Mesodermal cell (in vitro differentiated cells): ENCODE data around the gene SLC5A1.

ENCODE experiments used
- H3K27ac ChIP-seq: 2 replicates; pipeline ENCODE4 v1.7.0; 2013; ENCODE audit warnings: mild to moderate bottlenecking, low read depth, low read length, moderate library complexity; ENCODE audit not compliant: severe bottlenecking
- H3K36me3 ChIP-seq: 2 replicates; pipeline ENCODE4 v1.7.1; 2013; ENCODE audit warnings: mild to moderate bottlenecking, low read length, moderate library complexity; ENCODE audit not compliant: control insufficient read depth, insufficient read depth
- H3K4me1 ChIP-seq: one replicate; pipeline ENCODE4 v1.7.1; 2013; ENCODE audit warnings: mild to moderate bottlenecking, low read length; ENCODE audit not compliant: insufficient read depth, control insufficient read depth, poor library complexity, severe bottlenecking
- H3K4me3 ChIP-seq: 2 replicates; pipeline ENCODE4 v1.7.0; 2013; ENCODE audit warnings: low read length, control low read depth, mild to moderate bottlenecking; ENCODE audit not compliant: insufficient read depth, poor library complexity, severe bottlenecking; ENCODE audit errors: extremely low read depth
- H3K9me3 ChIP-seq: 2 replicates; pipeline ENCODE4 v1.7.1; 2013; ENCODE audit warnings: mild to moderate bottlenecking, low read length, moderate library complexity; ENCODE audit not compliant: control insufficient read depth
- WGBS, 2 experiments: methylation state at CpG; one replicate each; pipeline ENCODE4 v1.1.5; 2013; ENCODE audit warnings: missing lambda C conversion rate in 2 of 2; ENCODE audit not compliant: insufficient coverage in 2 of 2; 5-methylcytosine and 5-hydroxymethylcytosine counted together

Gene SLC5A1

DNA sequence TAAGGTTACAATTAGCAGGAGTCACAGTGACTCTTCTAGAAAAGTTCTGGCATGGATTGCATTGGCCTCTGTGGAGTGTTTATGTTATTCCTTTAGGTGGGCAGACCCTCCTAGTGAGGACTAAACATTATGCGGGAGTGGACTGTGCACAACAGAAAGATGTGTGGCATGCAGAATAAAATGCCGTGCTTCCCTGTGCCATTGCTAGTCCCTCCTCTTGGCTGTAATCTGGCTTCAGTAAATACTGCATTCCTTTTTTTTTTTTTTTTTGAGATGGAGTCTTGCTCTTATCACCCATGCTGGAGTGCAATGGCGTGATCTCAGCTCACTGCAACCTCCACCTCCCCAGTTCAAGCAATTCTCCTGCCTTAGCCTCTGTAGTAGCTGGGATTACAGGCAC, 45.0 kb downstream of the SLC5A1 start:
- Histone ChIP-seq H3K4me3 (no peak overlapping the region), H3K4me1 (no peaks in the 10 kb centered on the region), H3K9me3 (no peaks in the 10 kb centered on the region), H3K27ac (no peak overlapping the region), H3K36me3 (no peaks in the 10 kb centered on the region)
- 78% methylated on average over 2 to 3 of the region's 3 CpGs for WGBS, 2 experiments

DNA sequence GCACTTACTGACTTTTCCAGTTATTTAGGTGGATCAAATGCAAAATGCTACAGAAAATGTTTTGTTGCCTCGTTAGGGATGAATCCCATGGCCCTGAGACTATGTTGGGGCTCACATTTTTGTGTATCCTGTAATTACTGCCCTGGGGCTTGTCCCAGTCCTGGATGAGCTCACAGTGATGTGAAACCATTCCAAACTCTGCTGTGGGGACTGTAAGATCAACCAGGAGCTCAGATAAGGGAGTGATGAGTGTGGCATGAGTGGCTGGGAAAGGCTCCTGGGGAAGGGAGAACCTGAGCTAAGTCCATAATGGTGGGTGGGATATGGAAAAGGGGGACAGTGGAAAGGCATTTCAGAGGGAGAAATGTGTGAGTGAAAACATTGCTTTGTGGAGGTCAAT, 54.0 kb downstream of the SLC5A1 start:
- H3K9me3 ChIP-seq = no peaks in the 10 kb centered on the region
- H3K4me3 ChIP-seq = no peak overlapping the region
- no peaks in the 10 kb centered on the region for H3K36me3 ChIP-seq
- WGBS, 2 experiments = 44 to 50% methylated on average over 1 of the region's 1 CpG
- H3K27ac ChIP-seq = no peak overlapping the region
- H3K4me1 ChIP-seq = no peaks in the 10 kb centered on the region

DNA sequence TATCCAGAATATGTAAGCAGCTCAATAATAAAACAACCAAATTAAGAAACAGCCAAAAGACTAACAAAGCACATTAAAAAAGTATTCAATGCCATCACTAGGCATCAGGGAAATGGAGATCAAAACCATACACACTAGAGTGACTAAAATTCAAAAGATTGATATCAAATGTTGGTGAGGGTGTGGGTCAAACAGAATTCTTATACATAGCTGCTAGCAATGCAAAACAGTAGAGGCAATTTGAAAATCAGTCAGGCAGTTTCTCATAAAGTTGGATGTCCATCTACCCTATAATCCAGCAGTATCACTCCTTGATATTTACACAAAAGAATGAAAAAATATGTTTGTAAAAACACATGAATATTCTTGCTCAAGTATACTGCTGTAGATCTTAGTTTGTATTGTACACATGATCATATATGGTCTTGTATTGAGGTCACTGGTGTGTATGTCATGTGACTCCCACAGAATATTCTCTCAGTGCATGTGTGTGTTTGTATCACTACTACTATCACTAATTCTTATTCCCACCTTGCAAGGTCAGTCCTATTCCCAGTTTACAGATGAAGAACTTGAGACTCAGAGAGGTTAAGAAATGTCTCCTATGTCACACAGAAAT, 54.9 kb downstream of the SLC5A1 start:
- Histone ChIP-seq H3K27ac (no peak overlapping the region), H3K4me1 (no peaks in the 10 kb centered on the region), H3K9me3 (no peaks in the 10 kb centered on the region)

GRCh38 chr22:32100711-32101110, 57.6 kb downstream of the SLC5A1 start:
- no peaks in the 10 kb centered on the region for H3K36me3 ChIP-seq
- H3K9me3 ChIP-seq = no peaks in the 10 kb centered on the region
- WGBS, 2 experiments = 50% methylated on average over 1 of the region's 1 CpG; no CpG with 5 or more reads in 1 of the 2 experiments
- H3K4me3 ChIP-seq = no peak overlapping the region
- H3K4me1 ChIP-seq = no peaks in the 10 kb centered on the region
- H3K27ac ChIP-seq = no peak overlapping the region

More for the DNA sequence above, 54.9 kb downstream of the SLC5A1 start:
- Histone ChIP-seq H3K36me3 (no peaks in the 10 kb centered on the region), H3K4me3 (no peak overlapping the region)

- no peaks in the 10 kb centered on the region for H3K4me1 ChIP-seq
- H3K36me3 ChIP-seq = no peaks in the 10 kb centered on the region
- 60 to 73% methylated on average over 2 of the region's 2 CpGs for WGBS, 2 experiments
- no peaks in the 10 kb centered on the region for H3K9me3 ChIP-seq
- no peak overlapping the region for H3K27ac ChIP-seq
- H3K4me3 ChIP-seq = no peak overlapping the region
Measured at GRCh38 chr22:32103658-32104315, 60.7 kb downstream of the SLC5A1 start.

DNA sequence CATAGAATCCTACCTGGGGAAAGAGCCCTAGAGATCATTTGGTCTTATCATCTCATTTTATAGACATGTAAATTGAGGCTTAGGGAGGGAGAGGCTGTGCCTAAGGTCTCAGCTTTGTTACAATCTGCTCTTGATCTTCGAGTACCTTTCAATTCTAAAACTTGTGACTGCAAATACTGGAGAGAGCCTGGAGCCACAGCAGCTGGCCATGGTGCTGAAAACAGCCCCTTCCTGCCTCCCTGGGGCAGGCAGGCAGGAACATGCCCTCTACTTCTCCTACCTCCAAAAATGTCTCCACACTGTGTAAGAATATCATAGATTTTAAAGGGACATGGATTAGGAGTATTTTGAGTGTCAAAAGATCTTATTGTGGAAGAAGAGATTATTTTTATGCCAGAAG, 63.9 kb downstream of the SLC5A1 start:
- H3K9me3 ChIP-seq = no peaks in the 10 kb centered on the region
- H3K36me3 ChIP-seq = no peaks in the 10 kb centered on the region
- WGBS, 2 experiments = 0 to 10% methylated on average over 1 of the region's 1 CpG
- H3K27ac ChIP-seq = no peak overlapping the region
- no peaks in the 10 kb centered on the region for H3K4me1 ChIP-seq
- H3K4me3 ChIP-seq = no peak overlapping the region

- Histone ChIP-seq H3K36me3 (no peaks in the 10 kb centered on the region), H3K4me1 (no peaks in the 10 kb centered on the region), H3K9me3 (no peaks in the 10 kb centered on the region), H3K4me3 (no peak overlapping the region), H3K27ac (no peak overlapping the region)
- WGBS, 2 experiments = no CpG with 5 or more reads among the region's 2 CpGs
Measured at GRCh38 chr22:32112380-32112779, 69.3 kb downstream of the SLC5A1 start.

DNA sequence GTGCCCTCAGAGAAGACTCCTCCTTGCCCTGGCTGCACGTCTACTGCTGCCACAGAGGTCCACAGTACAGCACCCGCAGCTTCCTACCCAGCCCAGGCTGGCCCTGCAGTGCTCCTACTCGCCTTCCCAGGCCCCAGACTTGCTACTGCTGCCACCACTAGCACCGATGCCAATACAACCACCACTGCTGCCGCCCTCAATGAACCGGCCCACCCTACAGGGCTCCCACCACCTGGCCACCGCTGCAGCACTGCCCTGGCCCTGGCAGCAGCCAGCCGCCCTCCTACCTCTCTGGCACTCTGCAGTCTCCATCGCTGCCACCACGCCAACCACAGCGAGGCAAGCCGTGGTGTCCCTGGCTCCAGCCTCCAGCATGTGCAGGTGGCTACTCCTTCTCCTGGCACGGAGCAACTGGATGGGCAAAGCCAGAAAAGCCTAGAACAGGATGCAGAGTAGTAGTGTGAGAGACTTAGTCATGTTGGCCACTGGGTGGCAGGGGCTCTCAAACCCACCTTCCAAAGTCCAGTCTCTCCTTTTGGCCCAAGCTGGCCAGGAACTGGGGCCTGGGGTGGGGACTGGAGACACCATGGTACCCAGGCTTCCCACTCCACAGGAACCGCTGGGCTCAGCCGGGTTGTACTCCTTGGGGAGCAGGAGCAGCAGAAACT, 76.6 kb downstream of the SLC5A1 start:
- 78 to 82% methylated on average over 11 to 15 of the region's 15 CpGs for WGBS, 2 experiments
- Histone ChIP-seq H3K27ac (no peak overlapping the region), H3K36me3 (no peaks in the 10 kb centered on the region), H3K4me3 (no peak overlapping the region), H3K9me3 (no peaks in the 10 kb centered on the region), H3K4me1 (no peaks in the 10 kb centered on the region)

- H3K9me3 ChIP-seq = no peaks in the 10 kb centered on the region
- no peak overlapping the region for H3K27ac ChIP-seq
- H3K4me1 ChIP-seq = no peaks in the 10 kb centered on the region
- 93 to 96% methylated on average over 19 to 20 of the region's 20 CpGs for WGBS, 2 experiments
- H3K36me3 ChIP-seq = no peaks in the 10 kb centered on the region
- no peak overlapping the region for H3K4me3 ChIP-seq
Measured at GRCh38 chr22:32120603-32121002, 77.5 kb downstream of the SLC5A1 start.

GRCh38 chr22:32122899-32123298, 79.8 kb downstream of the SLC5A1 start:
- 84 to 92% methylated on average over 9 to 13 of the region's 15 CpGs for WGBS, 2 experiments
- Histone ChIP-seq H3K9me3 (no peaks in the 10 kb centered on the region), H3K27ac (no peak overlapping the region), H3K4me3 (no peak overlapping the region), H3K4me1 (no peaks in the 10 kb centered on the region), H3K36me3 (no peaks in the 10 kb centered on the region)

GRCh38 chr22:32123657-32124056, 80.6 kb downstream of the SLC5A1 start:
- 55 to 59% methylated on average over 9 to 10 of the region's 10 CpGs for whole genome bisulfite sequencing, 2 experiments
- H3K27ac ChIP-seq = no peak overlapping the region
- H3K36me3 ChIP-seq = no peaks in the 10 kb centered on the region
- no peak overlapping the region for H3K4me3 ChIP-seq
- H3K9me3 ChIP-seq = no peaks in the 10 kb centered on the region
- H3K4me1 ChIP-seq = no peaks in the 10 kb centered on the region
